BE2C (cell line): ENCODE results near the gene LGALS7B.
A peak's percentile ranks its signal among the peaks of the same experiment; 100 is the strongest.

ENCODE experiments used
- DNase-seq: peaks from one replicate; pipeline ENCODE4 v3.0.0-alpha.2; 2020
- H3K27me3 ChIP-seq: fragments of 250-450 bp; sonication (Bioruptor Pico); 2 replicates; pipeline ENCODE4 v1.5.1; 2020; ENCODE audit warnings: mild to moderate bottlenecking
- H3K36me3 ChIP-seq: fragments of 250-450 bp; sonication (Bioruptor Pico); 2 replicates; pipeline ENCODE4 v1.5.1; 2020; ENCODE audit warnings: mild to moderate bottlenecking
- H3K4me1 ChIP-seq: fragments of 250-450 bp; sonication (Bioruptor Pico); 2 replicates; pipeline ENCODE4 v1.5.1; 2020
- H3K4me3 ChIP-seq: 2 replicates; pipeline ENCODE4 v1.5.1; 2011; ENCODE audit warnings: low read depth, low read length
- H3K9me3 ChIP-seq: fragments of 250-450 bp; sonication (Bioruptor Pico); 2 replicates; pipeline ENCODE4 v1.5.1; 2020
- TF ChIP-seq, protein P1 (sequence below): IDR thresholded peaks from 2 replicates; pipeline ENCODE4 v1.5.1; 2012; ENCODE audit warnings: mild to moderate bottlenecking, low read depth, low read length

Gene LGALS7B

DNA sequence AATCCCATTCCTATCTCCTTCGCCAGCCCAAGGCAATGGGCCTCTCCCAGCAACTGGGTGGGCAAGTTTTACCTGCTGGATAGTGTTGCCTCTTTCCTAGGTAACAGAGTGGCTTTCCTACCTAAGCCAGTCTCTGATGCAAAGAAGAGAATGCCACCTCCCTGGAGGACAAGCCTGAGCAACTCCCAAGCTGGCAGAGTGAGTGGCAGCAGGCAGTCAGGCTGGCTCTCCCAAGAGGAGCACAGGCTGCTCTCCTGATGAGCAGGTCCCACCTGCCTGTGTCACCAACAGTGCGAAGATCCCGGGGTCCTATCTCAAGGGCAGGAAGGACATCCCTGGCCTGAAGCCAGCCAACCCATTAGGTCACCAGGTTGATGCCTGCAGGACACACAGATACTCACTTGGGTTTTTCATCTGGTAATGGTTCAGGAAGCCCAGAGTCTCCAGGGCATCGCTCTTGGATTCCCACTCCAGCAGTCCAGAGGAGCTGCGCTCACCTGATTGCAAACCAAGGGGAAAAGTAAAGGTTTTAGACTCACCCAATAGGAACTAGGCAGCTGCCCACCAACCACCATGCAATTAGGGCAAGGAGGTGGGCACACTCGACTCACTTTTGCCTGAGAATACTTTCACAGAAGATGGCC lies 48.1 kb downstream of the LGALS7B start:
- TF ChIP-seq, protein P1, sequence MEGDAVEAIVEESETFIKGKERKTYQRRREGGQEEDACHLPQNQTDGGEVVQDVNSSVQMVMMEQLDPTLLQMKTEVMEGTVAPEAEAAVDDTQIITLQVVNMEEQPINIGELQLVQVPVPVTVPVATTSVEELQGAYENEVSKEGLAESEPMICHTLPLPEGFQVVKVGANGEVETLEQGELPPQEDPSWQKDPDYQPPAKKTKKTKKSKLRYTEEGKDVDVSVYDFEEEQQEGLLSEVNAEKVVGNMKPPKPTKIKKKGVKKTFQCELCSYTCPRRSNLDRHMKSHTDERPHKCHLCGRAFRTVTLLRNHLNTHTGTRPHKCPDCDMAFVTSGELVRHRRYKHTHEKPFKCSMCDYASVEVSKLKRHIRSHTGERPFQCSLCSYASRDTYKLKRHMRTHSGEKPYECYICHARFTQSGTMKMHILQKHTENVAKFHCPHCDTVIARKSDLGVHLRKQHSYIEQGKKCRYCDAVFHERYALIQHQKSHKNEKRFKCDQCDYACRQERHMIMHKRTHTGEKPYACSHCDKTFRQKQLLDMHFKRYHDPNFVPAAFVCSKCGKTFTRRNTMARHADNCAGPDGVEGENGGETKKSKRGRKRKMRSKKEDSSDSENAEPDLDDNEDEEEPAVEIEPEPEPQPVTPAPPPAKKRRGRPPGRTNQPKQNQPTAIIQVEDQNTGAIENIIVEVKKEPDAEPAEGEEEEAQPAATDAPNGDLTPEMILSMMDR: no peak
- no peak overlapping the region for H3K4me3 ChIP-seq

GRCh38 chr19:38837656-38838121 lies 48.7 kb downstream of the LGALS7B start:
- peak; percentile 49 for DNase-seq
- H3K4me3 ChIP-seq: peak overlapping the region; percentile 8; the same call in 1 of the 2 replicates
- no peaks in the 10 kb centered on the region for H3K27me3 ChIP-seq
- peaks cover 73% of the 10 kb centered on the region for H3K36me3 ChIP-seq
- H3K9me3 ChIP-seq: no peaks in the 10 kb centered on the region
- peaks cover 52% of the 10 kb centered on the region for H3K4me1 ChIP-seq
- TF ChIP-seq, protein P1: no peak

More for the DNA sequence above, 48.1 kb downstream of the LGALS7B start:
- no peaks in the 10 kb centered on the region for H3K9me3 ChIP-seq
- H3K4me1 ChIP-seq: peaks cover 52% of the 10 kb centered on the region
- no peaks in the 10 kb centered on the region for H3K27me3 ChIP-seq
- peak; percentile 86 for DNase-seq
- peaks cover 67% of the 10 kb centered on the region for H3K36me3 ChIP-seq

DNA sequence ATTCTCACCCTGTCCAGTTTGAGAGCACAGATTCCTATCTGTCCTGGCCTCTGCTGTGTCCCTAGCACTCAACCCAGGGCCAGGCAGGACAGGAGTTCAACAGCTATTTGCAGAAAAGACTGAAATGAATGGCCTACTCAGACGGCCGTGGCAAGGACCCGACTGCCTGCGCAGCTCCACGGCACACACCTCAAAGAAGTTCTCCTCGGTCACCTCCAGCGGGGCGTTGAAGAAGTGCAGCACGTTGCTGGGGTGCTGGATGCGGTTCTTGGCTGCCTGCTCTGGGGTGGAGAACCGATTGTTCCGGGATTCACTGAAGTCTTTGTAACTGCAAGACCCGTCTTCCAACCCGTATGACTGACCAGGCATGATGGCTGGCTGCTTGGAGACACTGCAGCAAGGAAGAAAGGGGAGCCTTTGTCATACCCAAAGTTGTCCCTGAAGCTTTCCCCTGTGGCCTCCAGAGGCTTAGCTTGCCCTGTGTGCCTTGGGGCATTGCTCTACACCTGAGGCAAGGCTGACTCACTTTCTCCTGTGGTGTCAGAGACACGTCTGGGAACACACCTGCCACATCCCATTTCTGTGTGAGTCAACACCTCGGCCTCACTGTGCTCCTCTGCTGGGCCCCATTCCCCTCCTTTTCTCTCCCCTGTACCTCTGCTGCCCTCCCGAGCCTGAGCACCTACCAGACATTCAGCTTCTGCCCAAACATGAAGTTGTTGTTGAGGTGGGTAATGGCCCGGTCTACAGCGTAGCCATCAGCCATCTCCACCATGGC lies 49.4 kb downstream of the LGALS7B start:
- Histone ChIP-seq H3K27me3 (no peaks in the 10 kb centered on the region), H3K36me3 (peaks cover 80% of the 10 kb centered on the region), H3K4me3 (peak overlapping the region; percentile 8; the same call in 1 of the 2 replicates), H3K9me3 (no peaks in the 10 kb centered on the region), H3K4me1 (peaks cover 52% of the 10 kb centered on the region)
- DNase-seq: peak; percentile 36
- TF ChIP-seq, protein P1: no peak

GRCh38 chr19:38838986-38839761 lies 50.2 kb downstream of the LGALS7B start:
- TF ChIP-seq, protein P1: no peak
- H3K36me3 ChIP-seq: peaks cover 88% of the 10 kb centered on the region
- H3K4me1 ChIP-seq: peaks cover 52% of the 10 kb centered on the region
- no peak overlapping the region for H3K4me3 ChIP-seq
- no peak for DNase-seq
- H3K27me3 ChIP-seq: no peaks in the 10 kb centered on the region
- H3K9me3 ChIP-seq: no peaks in the 10 kb centered on the region

DNA sequence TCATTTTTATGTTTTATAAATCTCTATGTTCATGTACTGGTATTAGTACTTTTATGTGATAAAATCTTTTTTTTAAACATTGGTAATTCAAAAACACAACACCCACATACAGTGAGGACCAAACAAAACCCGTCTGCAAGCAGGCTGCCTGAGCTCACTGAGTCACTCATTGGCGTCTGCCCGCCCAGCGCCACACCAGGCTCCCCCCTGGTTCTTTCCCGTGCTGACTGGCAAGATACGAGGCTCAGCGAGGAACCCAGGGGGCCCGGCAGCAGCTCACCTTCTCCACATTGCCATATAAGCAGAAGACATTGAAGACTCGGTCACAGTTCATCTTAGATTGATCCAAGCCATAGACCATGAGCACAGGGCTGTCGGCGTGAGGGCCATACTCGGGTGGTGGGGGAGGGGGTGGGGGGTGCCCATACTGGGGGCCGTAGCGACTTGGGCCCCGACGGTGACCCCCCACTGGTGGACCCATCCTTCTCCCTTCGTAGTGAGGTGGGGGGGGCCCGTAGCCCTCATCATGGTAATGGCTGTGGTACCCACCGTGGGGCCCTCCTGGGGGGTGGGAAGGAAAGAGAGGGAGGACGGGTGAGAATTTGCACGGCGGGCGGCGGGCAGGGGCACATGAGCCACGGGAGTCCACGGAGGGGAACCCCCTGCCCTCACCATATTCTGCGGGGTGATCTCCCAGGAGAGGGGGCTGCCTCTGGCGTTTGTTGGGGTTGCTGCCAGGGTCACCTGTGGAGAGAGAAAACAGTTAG lies 51.0 kb downstream of the LGALS7B start:
- TF ChIP-seq, protein P1: no peak
- Histone ChIP-seq H3K36me3 (peaks cover 96% of the 10 kb centered on the region), H3K4me1 (peaks cover 52% of the 10 kb centered on the region), H3K4me3 (no peak overlapping the region), H3K27me3 (no peaks in the 10 kb centered on the region), H3K9me3 (no peaks in the 10 kb centered on the region)
- peak; percentile 63 for DNase-seq
